HEK293 (cell line): ENCODE measurements around the gene MYO7B.

Experiments
- YY1 ChIP-seq: fragments of 450-650 bp; formaldehyde crosslinking; IDR thresholded peaks from 2 replicates; pipeline ENCODE4 v1.5.1; 2018; ENCODE audit warnings: missing biosample characterization, missing genetic modification characterization
- ZFP37 ChIP-seq: fragments of 450-650 bp; formaldehyde crosslinking; IDR thresholded peaks from 2 replicates; pipeline ENCODE4 v1.5.1; 2016; ENCODE audit warnings: missing biosample characterization, missing genetic modification characterization
- ZFP41 ChIP-seq: fragments of 450-650 bp; formaldehyde crosslinking; IDR thresholded peaks from 2 replicates; pipeline ENCODE4 v1.5.1; 2016; ENCODE audit warnings: missing biosample characterization, missing genetic modification characterization, borderline replicate concordance
- ZNF76 ChIP-seq: fragments of 450-650 bp; formaldehyde crosslinking; IDR thresholded peaks from 2 replicates; pipeline ENCODE4; 2016; ENCODE audit warnings: low read depth, missing biosample characterization, missing genetic modification characterization, borderline replicate concordance
- TF ChIP-seq, protein P1 (sequence below): fragments of 450-650 bp; formaldehyde crosslinking; conservative IDR thresholded peaks from 2 replicates; pipeline ENCODE4 v1.5.1; 2016; ENCODE audit warnings: low read depth, missing biosample characterization, missing genetic modification characterization
- TF ChIP-seq, protein P2 (sequence below): fragments of 450-650 bp; formaldehyde crosslinking; IDR thresholded peaks from 2 replicates; pipeline ENCODE4 v1.5.1; 2016; ENCODE audit warnings: missing biosample characterization, missing genetic modification characterization

DNA sequence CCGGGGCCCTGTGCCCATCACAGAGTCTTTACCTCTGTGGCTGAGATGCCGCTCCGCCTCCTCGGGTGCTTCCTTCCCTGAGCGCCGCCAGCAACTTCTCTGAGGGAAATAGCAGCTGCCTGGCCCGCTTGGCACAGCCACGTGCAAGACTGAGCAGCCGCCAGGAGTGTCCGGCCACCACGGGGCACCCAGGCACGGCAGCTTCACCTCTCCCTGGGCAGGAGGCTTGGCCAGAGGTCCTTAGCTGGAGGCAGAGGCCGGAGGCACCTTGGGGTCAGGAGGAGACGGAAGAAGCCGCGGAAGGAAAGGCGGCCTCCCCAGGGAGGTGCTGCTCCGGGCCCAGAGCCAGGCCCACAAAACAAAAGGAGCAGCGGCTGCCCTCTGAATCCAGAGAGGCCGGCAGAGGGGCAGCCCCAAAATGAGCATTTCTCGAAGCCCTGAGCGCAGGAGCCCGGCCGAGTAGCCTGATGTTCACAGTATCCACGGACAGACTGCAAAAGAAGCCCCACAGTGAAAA is 145.9 kb downstream of the MYO7B start:
- TF ChIP-seq ZFP37 (tag by site-specific recombination) (no peak), ZNF76 (tag by site-specific recombination) (no peak), ZFP41 (no peak), YY1 (no peak)
- TF ChIP-seq, protein P1, sequence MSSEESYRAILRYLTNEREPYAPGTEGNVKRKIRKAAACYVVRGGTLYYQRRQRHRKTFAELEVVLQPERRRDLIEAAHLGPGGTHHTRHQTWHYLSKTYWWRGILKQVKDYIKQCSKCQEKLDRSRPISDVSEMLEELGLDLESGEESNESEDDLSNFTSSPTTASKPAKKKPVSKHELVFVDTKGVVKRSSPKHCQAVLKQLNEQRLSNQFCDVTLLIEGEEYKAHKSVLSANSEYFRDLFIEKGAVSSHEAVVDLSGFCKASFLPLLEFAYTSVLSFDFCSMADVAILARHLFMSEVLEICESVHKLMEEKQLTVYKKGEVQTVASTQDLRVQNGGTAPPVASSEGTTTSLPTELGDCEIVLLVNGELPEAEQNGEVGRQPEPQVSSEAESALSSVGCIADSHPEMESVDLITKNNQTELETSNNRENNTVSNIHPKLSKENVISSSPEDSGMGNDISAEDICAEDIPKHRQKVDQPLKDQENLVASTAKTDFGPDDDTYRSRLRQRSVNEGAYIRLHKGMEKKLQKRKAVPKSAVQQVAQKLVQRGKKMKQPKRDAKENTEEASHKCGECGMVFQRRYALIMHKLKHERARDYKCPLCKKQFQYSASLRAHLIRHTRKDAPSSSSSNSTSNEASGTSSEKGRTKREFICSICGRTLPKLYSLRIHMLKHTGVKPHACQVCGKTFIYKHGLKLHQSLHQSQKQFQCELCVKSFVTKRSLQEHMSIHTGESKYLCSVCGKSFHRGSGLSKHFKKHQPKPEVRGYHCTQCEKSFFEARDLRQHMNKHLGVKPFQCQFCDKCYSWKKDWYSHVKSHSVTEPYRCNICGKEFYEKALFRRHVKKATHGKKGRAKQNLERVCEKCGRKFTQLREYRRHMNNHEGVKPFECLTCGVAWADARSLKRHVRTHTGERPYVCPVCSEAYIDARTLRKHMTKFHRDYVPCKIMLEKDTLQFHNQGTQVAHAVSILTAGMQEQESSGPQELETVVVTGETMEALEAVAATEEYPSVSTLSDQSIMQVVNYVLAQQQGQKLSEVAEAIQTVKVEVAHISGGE (tag by site-specific recombination): no peak
- TF ChIP-seq, protein P2, sequence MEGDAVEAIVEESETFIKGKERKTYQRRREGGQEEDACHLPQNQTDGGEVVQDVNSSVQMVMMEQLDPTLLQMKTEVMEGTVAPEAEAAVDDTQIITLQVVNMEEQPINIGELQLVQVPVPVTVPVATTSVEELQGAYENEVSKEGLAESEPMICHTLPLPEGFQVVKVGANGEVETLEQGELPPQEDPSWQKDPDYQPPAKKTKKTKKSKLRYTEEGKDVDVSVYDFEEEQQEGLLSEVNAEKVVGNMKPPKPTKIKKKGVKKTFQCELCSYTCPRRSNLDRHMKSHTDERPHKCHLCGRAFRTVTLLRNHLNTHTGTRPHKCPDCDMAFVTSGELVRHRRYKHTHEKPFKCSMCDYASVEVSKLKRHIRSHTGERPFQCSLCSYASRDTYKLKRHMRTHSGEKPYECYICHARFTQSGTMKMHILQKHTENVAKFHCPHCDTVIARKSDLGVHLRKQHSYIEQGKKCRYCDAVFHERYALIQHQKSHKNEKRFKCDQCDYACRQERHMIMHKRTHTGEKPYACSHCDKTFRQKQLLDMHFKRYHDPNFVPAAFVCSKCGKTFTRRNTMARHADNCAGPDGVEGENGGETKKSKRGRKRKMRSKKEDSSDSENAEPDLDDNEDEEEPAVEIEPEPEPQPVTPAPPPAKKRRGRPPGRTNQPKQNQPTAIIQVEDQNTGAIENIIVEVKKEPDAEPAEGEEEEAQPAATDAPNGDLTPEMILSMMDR: no peak
